HFFc6 (cell line): ENCODE measurements around the gene MYH7B. TPM values are rescaled to one million over a fixed set of nuclear protein-coding genes. Genes with fewer than 3 reads are reported as not detected.

Experiments
- DNase-seq: peaks from one replicate; pipeline ENCODE4 v3.0.0-alpha.2; 2018
- H3K27ac Mint-ChIP-seq: 2 replicates; pipeline ENCODE4 v1.8.0; 2020; ENCODE audit warnings: mild to moderate bottlenecking, mixed read lengths
- H3K27me3 Mint-ChIP-seq: 2 replicates; pipeline ENCODE4 v1.8.0; 2021; ENCODE audit warnings: mild to moderate bottlenecking, moderate library complexity, mixed read lengths; ENCODE audit not compliant: insufficient read depth
- H3K36me3 Mint-ChIP-seq: 2 replicates; pipeline ENCODE4 v1.8.0; 2021; ENCODE audit warnings: low read depth, mixed read lengths
- H3K4me1 Mint-ChIP-seq: 2 replicates; pipeline ENCODE4 v1.8.0; 2020; ENCODE audit warnings: low read depth, mixed read lengths
- H3K4me3 Mint-ChIP-seq: 2 replicates; pipeline ENCODE4 v1.8.0; 2020; ENCODE audit warnings: mild to moderate bottlenecking, moderate library complexity, mixed read lengths
- H3K9me3 Mint-ChIP-seq: 2 replicates; pipeline ENCODE4 v1.8.0; 2020; ENCODE audit warnings: mild to moderate bottlenecking, mixed read lengths
- total RNA-seq, 6 experiments: library from RNA; stranded (reverse); fragmentation: NEBNext Ultra II Directional; extraction: Animal tissue kit (Norgen Biotek cat#: 25700); gene quantifications; 2 replicates in 1 of 6; 3 replicates in 5 of 6; pipeline ENCODE4 v1.2.3, GENCODE V29; 2021
- TF ChIP-seq, protein P1 (sequence below): fragments of 200-600 bp; sonication (generic); IDR thresholded peaks from 2 replicates; pipeline ENCODE4 v1.5.0; 2021; ENCODE audit warnings: antibody characterized with exemption, mild to moderate bottlenecking

Gene MYH7B
- total RNA-seq, 6 experiments from 2014 or later = 0.07 to 0.19 TPM; not detected in 4

DNA sequence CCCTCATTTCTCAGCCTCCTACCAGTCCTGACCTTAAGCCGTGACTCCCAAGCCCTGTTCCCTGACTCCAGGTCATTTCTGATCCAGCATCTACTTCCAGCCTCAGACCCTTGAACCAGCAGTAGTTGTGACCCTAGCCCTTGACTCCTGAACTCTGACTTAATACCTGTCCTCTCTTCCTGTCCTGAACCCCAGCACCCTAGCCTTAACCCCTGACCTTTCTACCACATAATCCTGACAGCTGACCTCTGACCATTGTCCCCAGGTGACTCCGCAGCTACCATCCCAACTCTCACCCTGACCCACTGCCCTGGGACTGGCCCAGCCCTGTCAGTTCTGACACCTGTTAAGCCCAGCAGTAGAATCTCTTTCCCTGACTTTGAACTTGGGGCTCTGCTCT lies 42.1 kb downstream of the MYH7B start:
- Mint-ChIP-seq H3K9me3 (no peaks in the 10 kb centered on the region), H3K36me3 (peaks cover 9% of the 10 kb centered on the region; the same call in 1 of the 2 replicates), H3K4me1 (no peaks in the 10 kb centered on the region), H3K27me3 (peaks cover 10% of the 10 kb centered on the region), H3K27ac (no peak overlapping the region), H3K4me3 (no peak overlapping the region)
- DNase-seq = no peak
- TF ChIP-seq, protein P1, sequence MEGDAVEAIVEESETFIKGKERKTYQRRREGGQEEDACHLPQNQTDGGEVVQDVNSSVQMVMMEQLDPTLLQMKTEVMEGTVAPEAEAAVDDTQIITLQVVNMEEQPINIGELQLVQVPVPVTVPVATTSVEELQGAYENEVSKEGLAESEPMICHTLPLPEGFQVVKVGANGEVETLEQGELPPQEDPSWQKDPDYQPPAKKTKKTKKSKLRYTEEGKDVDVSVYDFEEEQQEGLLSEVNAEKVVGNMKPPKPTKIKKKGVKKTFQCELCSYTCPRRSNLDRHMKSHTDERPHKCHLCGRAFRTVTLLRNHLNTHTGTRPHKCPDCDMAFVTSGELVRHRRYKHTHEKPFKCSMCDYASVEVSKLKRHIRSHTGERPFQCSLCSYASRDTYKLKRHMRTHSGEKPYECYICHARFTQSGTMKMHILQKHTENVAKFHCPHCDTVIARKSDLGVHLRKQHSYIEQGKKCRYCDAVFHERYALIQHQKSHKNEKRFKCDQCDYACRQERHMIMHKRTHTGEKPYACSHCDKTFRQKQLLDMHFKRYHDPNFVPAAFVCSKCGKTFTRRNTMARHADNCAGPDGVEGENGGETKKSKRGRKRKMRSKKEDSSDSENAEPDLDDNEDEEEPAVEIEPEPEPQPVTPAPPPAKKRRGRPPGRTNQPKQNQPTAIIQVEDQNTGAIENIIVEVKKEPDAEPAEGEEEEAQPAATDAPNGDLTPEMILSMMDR = no peak

DNA sequence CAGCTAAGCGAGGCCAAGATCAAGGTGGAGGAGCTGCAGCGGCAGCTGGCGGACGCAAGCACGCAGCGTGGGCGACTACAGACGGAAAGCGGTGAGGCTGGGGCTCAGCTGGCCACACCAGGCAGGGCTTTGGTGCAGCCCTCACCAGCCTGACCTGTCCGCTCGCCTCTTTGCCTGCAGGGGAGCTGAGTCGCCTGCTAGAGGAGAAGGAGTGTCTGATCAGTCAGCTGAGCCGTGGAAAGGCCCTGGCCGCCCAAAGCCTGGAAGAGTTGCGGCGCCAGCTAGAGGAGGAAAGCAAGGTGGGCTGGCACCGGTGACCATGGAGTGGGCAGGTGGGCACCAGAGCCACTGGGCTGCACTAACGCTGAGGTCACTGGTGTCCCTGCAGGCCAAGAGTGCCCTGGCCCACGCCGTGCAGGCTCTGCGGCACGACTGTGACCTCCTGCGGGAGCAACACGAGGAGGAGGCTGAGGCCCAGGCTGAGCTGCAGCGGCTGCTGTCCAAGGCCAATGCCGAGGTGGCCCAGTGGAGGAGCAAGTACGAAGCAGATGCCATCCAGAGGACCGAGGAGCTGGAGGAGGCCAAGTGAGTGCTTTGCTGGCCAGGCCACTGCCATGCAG lies 42.8 kb downstream of the MYH7B start:
- Mint-ChIP-seq H3K9me3 (no peaks in the 10 kb centered on the region), H3K4me1 (no peaks in the 10 kb centered on the region), H3K27ac (no peak overlapping the region), H3K4me3 (no peak overlapping the region), H3K27me3 (peaks cover 10% of the 10 kb centered on the region), H3K36me3 (peaks cover 9% of the 10 kb centered on the region; the same call in 1 of the 2 replicates)
- TF ChIP-seq, protein P1 = peak; percentile 38; the same call in 1 of the 2 replicates
- DNase-seq = no peak

DNA sequence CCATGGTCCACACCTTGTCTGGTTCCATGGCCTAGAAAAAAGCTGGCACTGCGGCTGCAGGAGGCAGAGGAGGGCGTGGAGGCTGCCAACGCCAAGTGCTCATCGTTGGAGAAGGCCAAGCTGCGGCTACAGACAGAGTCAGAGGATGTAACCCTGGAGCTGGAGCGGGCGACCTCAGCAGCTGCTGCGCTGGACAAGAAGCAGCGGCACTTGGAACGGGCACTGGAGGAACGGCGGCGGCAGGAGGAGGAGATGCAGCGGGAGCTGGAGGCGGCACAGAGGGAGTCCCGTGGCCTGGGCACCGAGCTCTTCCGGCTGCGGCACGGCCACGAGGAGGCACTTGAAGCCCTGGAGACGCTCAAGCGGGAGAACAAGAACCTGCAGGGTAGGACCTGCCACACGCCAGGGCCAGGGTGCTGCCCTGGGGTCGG lies 43.4 kb downstream of the MYH7B start:
- DNase-seq = no peak
- peaks cover 10% of the 10 kb centered on the region for H3K27me3 Mint-ChIP-seq
- no peaks in the 10 kb centered on the region for H3K9me3 Mint-ChIP-seq

DNA sequence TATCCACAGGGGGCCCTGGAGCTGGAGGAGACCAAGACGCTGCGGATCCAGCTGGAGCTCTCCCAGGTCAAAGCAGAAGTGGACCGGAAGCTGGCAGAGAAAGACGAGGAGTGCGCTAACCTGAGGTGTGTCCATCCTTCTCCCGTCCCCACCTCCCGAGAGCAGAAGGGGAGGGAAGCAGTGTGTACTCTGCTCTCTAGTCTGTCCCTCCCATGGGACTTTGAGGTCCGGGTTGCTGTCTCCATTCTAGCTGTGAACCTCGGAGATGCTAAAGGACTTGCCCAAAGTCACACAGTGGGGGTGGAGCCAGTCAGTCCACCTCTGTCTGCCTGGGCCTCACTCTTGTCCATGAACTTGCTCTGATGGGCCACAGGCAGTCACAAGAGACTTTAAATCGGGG lies 44.1 kb downstream of the MYH7B start:
- peaks cover 9% of the 10 kb centered on the region; the same call in 1 of the 2 replicates for H3K36me3 Mint-ChIP-seq
- no peaks in the 10 kb centered on the region for H3K9me3 Mint-ChIP-seq
- TF ChIP-seq, protein P1 = no peak
- no peak for DNase-seq
- H3K4me3 Mint-ChIP-seq = no peak overlapping the region
- H3K27me3 Mint-ChIP-seq = peaks cover 10% of the 10 kb centered on the region
- no peaks in the 10 kb centered on the region for H3K4me1 Mint-ChIP-seq
- no peak overlapping the region for H3K27ac Mint-ChIP-seq

More for the DNA sequence above, 43.4 kb downstream of the MYH7B start:
- Mint-ChIP-seq H3K36me3 (peaks cover 9% of the 10 kb centered on the region; the same call in 1 of the 2 replicates), H3K4me3 (no peak overlapping the region), H3K27ac (no peak overlapping the region), H3K4me1 (no peaks in the 10 kb centered on the region)
- TF ChIP-seq, protein P1 = no peak

DNA sequence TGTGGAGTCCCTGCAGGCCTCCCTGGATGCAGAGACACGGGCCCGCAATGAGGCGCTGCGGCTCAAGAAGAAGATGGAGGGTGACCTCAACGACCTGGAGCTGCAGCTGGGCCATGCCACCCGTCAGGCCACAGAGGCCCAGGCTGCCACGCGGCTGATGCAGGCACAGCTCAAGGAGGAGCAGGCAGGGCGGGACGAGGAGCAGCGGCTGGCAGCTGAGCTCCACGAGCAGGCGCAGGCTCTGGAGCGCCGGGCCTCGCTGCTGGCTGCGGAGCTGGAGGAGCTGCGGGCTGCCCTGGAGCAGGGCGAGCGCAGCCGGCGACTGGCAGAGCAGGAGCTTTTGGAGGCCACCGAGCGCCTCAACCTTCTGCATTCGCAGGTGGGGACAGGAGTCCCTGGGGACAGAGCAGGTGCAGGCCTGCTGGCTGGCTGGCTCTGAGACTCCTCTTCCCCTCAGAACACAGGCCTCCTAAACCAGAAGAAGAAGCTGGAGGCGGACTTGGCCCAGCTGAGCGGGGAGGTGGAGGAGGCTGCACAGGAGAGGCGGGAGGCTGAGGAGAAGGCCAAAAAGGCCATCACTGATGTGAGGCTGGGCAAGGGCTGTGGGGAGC lies 44.7 kb downstream of the MYH7B start:
- TF ChIP-seq, protein P1 = no peak
- no peak for DNase-seq
- no peaks in the 10 kb centered on the region for H3K4me1 Mint-ChIP-seq
- H3K9me3 Mint-ChIP-seq = no peaks in the 10 kb centered on the region
- H3K27me3 Mint-ChIP-seq = peaks cover 10% of the 10 kb centered on the region
- peaks cover 9% of the 10 kb centered on the region; the same call in 1 of the 2 replicates for H3K36me3 Mint-ChIP-seq
- no peak overlapping the region for H3K27ac Mint-ChIP-seq
- no peak overlapping the region for H3K4me3 Mint-ChIP-seq
